CD4-positive, alpha-beta T cell treated with Interleukin-2 at 100 ng/mL for 4 hours (primary cell): ENCODE results near the gene KIF2C.
"Not testable (repeated sequence)": the region's sequence is repeated elsewhere in the genome, so short reads cannot be mapped to it uniquely, and the experiment has no call there.

ENCODE experiments used
- DNase-seq: peaks from one replicate; pipeline ENCODE4 v3.0.0-alpha.2; 2020; ENCODE audit warnings: low spot score

Gene KIF2C

GRCh38 chr1:44812822-44813543 lies 73.3 kb downstream of the KIF2C start:
- DNase-seq = no peak

- DNase-seq = not testable (repeated sequence)
Observed at GRCh38 chr1:44815926-44816325, 76.3 kb downstream of the KIF2C start.

GRCh38 chr1:44817307-44817706 lies 77.7 kb downstream of the KIF2C start:
- no peak for DNase-seq
